Endothelial cell of umbilical vein (primary cell): Measurements from ENCODE around the gene BCAS4. TPM values are rescaled to one million over a fixed set of nuclear protein-coding genes. Genes with fewer than 3 reads are reported as not detected.

ENCODE experiments used
- BruUV-seq: library from RNA; stranded (reverse); fragments of 400-500 nt; replicated peaks from 2 replicates; lab custom pipeline; 2021; lab: Mats Ljungman, UMichigan
- CTCF ChIA-PET: fragments of 300-600, 350-600 bp; sonication (Branson Sonifier 250); formaldehyde crosslinking; loops from one replicate; lab custom pipeline; 2021; ENCODE audit warnings: antibody characterized with exemption, inconsistent platforms; lab: Charles Lee
- POLR2A ChIA-PET: fragments of 300-600, 350-600 bp; sonication (Branson Sonifier 250); formaldehyde crosslinking; loops from one replicate; lab custom pipeline; 2021; ENCODE audit warnings: antibody characterized with exemption, inconsistent platforms; lab: Charles Lee
- DNase-seq: peaks from one replicate; pipeline ENCODE4 v3.0.0-alpha.2; 2011; ENCODE audit warnings: low read depth, low spot score
- FAIRE-seq: peaks from 2 replicates; lab custom pipeline; 2011; peaks lifted over from hg19 to GRCh38; lab: Jason Lieb, UNC
- H2AFZ ChIP-seq: 2 replicates; pipeline ENCODE4 v1.6.0; 2012; ENCODE audit warnings: low read depth, low read length, control low read depth, inconsistent platforms
- H3K27ac ChIP-seq: 2 replicates; pipeline ENCODE4 v1.5.1; 2011; ENCODE audit warnings: low read depth, mild to moderate bottlenecking, control low read depth, low read length, moderate library complexity; ENCODE audit not compliant: insufficient read depth
- H3K27me3 ChIP-seq, 2 experiments: 2 replicates each; pipeline versions ENCODE4 v1.6.0 to v1.6.1; 2011; ENCODE audit warnings: low read length in 2 of 2, mixed read lengths in 1 of 2; ENCODE audit not compliant: control insufficient read depth in 2 of 2, insufficient read depth in 2 of 2
- H3K36me3 ChIP-seq, 2 experiments: 2 replicates in 1 of 2; 3 replicates in 1 of 2; pipeline ENCODE4 v1.5.1; 2011; ENCODE audit warnings: low read length in 2 of 2, mild to moderate bottlenecking in 1 of 2, moderate library complexity in 1 of 2; ENCODE audit not compliant: control insufficient read depth in 2 of 2, insufficient read depth in 2 of 2; ENCODE audit errors: extremely low read depth in 1 of 2
- H3K4me1 ChIP-seq: 3 replicates; pipeline ENCODE4 v1.5.1; 2011; ENCODE audit warnings: mild to moderate bottlenecking, low read length; ENCODE audit not compliant: control insufficient read depth, insufficient read depth; ENCODE audit errors: extremely low read depth
- H3K4me2 ChIP-seq: 2 replicates; pipeline ENCODE4 v1.6.1; 2011; ENCODE audit warnings: low read length, control low read depth, mixed read lengths; ENCODE audit not compliant: insufficient read depth
- H3K4me3 ChIP-seq, 3 experiments: fragments of 200-600 bp in 1 of 3; sonication (generic), shearing (Covaris generic) in 1 of 3; replicated peaks in 1 of 3; 2 replicates each; pipeline ENCODE4 v1.5.1; 2011 to 2016; ENCODE audit warnings: control low read depth in 3 of 3, low read length in 3 of 3, mild to moderate bottlenecking in 2 of 3, inconsistent platforms in 1 of 3, low read depth in 1 of 3, moderate library complexity in 1 of 3; ENCODE audit not compliant: insufficient read depth in 1 of 3
- H3K79me2 ChIP-seq: 2 replicates; pipeline ENCODE4 v1.6.0; 2012; ENCODE audit warnings: low read length, inconsistent platforms; ENCODE audit not compliant: control insufficient read depth, insufficient read depth
- H3K9ac ChIP-seq: replicated peaks from 2 replicates; pipeline ENCODE3; 2011; ENCODE audit warnings: low read length, control low read depth; ENCODE audit not compliant: insufficient read depth; ENCODE audit errors: extremely low read depth
- H3K9me1 ChIP-seq: replicated peaks from 3 replicates; pipeline ENCODE4 v1.6.0; 2011; ENCODE audit warnings: mild to moderate bottlenecking, low read length; ENCODE audit not compliant: control insufficient read depth, insufficient read depth; ENCODE audit errors: extremely low read depth
- H3K9me3 ChIP-seq: replicated peaks from 2 replicates; pipeline ENCODE4 v1.5.1; 2012; ENCODE audit warnings: low read length, inconsistent platforms; ENCODE audit not compliant: control insufficient read depth, insufficient read depth
- H4K20me1 ChIP-seq: replicated peaks from 2 replicates; pipeline ENCODE3; 2011; ENCODE audit warnings: mild to moderate bottlenecking, low read length; ENCODE audit not compliant: control insufficient read depth, insufficient read depth; ENCODE audit errors: extremely low read depth
- CTCF ChIP-seq, 2 donors: IDR thresholded peaks; 1 replicate in 1 of 2; 2 replicates in 1 of 2; pipeline ENCODE4 v1.5.1; 2011; ENCODE audit warnings: low read length in 2 of 2, mild to moderate bottlenecking in 2 of 2, moderate library complexity in 2 of 2, control low read depth in 1 of 2, inconsistent platforms in 1 of 2, low read depth in 1 of 2; ENCODE audit not compliant: insufficient read depth in 1 of 2; ENCODE audit errors: extremely low read depth in 1 of 2
- EZH2 ChIP-seq: IDR thresholded peaks from 2 replicates; pipeline ENCODE4 v1.6.1; 2012; ENCODE audit warnings: borderline replicate concordance, low read depth, mild to moderate bottlenecking, moderate library complexity, low read length, inconsistent platforms; ENCODE audit not compliant: severe bottlenecking
- FOS ChIP-seq: IDR thresholded peaks from 2 replicates; pipeline ENCODE4 v1.6.1; 2011; ENCODE audit warnings: mild to moderate bottlenecking, low read length, moderate library complexity, borderline replicate concordance; ENCODE audit not compliant: insufficient read depth
- GATA2 ChIP-seq: IDR thresholded peaks from 2 replicates; pipeline ENCODE4 v1.7.0; 2011; ENCODE audit warnings: low read depth, mild to moderate bottlenecking, moderate library complexity, mixed read lengths, low read length; ENCODE audit not compliant: insufficient read length, insufficient read depth
- JUN ChIP-seq: IDR thresholded peaks from 2 replicates; pipeline ENCODE4 v1.6.1; 2011; ENCODE audit warnings: borderline replicate concordance, low read depth; ENCODE audit not compliant: insufficient read length, insufficient read depth
- MAX ChIP-seq: IDR thresholded peaks from 2 replicates; pipeline ENCODE4 v1.6.1; 2011; ENCODE audit not compliant: insufficient read depth, insufficient read length
- MYC ChIP-seq: IDR thresholded peaks from one replicate; pipeline ENCODE4 v1.6.1; 2011; ENCODE audit warnings: mild to moderate bottlenecking, low read depth, low read length
- POLR2A ChIP-seq: IDR thresholded peaks from 2 replicates; pipeline ENCODE4 v1.6.1; 2012; ENCODE audit warnings: low read depth, mild to moderate bottlenecking, control low read depth, low read length
- POLR2AphosphoS5 ChIP-seq: IDR thresholded peaks from 2 replicates; pipeline ENCODE4 v1.6.1; 2012; ENCODE audit warnings: low read depth, mild to moderate bottlenecking, control low read depth, low read length, moderate library complexity; ENCODE audit not compliant: insufficient read depth
- dilution Hi-C: fragments of 300-500 bp; cut with MboI; formaldehyde crosslinking; loops from one replicate; pipeline ENCODE4 v1.15.0; 2019; ENCODE audit warnings: low sequenced_read_pairs; ENCODE audit not compliant: extremely low pct_ligation_motif_present
- intact Hi-C: fragments of 100-400 bp; cut with micrococcal nuclease; formaldehyde crosslinking; loops from one replicate; pipeline ENCODE4 v1.10.0; 2022
- polyA plus RNA-seq, 4 experiments: library from polyadenylated mRNA; depleted of rRNA in 3 of 4; stranded (reverse) in 3 of 4; unstranded in 1 of 4; fragments of >200 nt; gene quantifications; 2 replicates each; pipeline versions ENCODE4 v1.2.1 to v1.2.3, GENCODE V29; 2011 to 2012; ENCODE audit warnings: missing spikeins in 1 of 4
- total RNA-seq: library from RNA; stranded (reverse); gene quantifications from 2 replicates; pipeline ENCODE4 v1.2.3, GENCODE V29; 2021

BCAS4 gene
- total and polyA plus RNA-seq, 2 donors (not counting 3 experiments of a cell fraction or from before 2014, with no cell fraction given), result 1.0 to 1.5 TPM

GRCh38 chr20:50874758-50875665 lies 80.2 kb downstream of the BCAS4 start:
- BruUV-seq, result no TSS peak
- no peak overlapping the region for H3K4me2 ChIP-seq
- no peak for DNase-seq
- intact Hi-C loops, result no loop called here
- no peak overlapping the region for H3K27ac ChIP-seq
- ChIA-PET CTCF (interaction anchor here (1.5 kb wide), 1 partner anchor 54 kb away, joined by 4 read pairs; no protein-coding TSS in a partner anchor), POLR2A (no interaction called here)
- no peaks in the 10 kb centered on the region for H3K9me3 ChIP-seq
- H3K9me1 ChIP-seq, result no peaks in the 10 kb centered on the region
- dilution Hi-C loops, result no loop called here
- FAIRE-seq, result no peak
- TF ChIP-seq MYC (no peak), GATA2 (no peak)
- H3K4me1 ChIP-seq, result no peaks in the 10 kb centered on the region
- no peaks in the 10 kb centered on the region for H3K36me3 ChIP-seq
- H3K4me3 ChIP-seq, result no peak overlapping the region
- H2AFZ ChIP-seq, result no peak overlapping the region
- H3K79me2 ChIP-seq, result no peaks in the 10 kb centered on the region
- H3K9ac ChIP-seq, result no peak overlapping the region
- no peaks in the 10 kb centered on the region for H4K20me1 ChIP-seq
- no peaks in the 10 kb centered on the region for H3K27me3 ChIP-seq

GRCh38 chr20:50876063-50876685 lies 81.3 kb downstream of the BCAS4 start:
- Histone ChIP-seq H3K79me2 (no peaks in the 10 kb centered on the region), H3K9ac (no peak overlapping the region), H3K4me3 (no peak overlapping the region), H3K36me3 (no peaks in the 10 kb centered on the region), H4K20me1 (no peaks in the 10 kb centered on the region), H3K9me1 (no peaks in the 10 kb centered on the region), H2AFZ (no peak overlapping the region), H3K9me3 (no peaks in the 10 kb centered on the region), H3K27me3 (no peaks in the 10 kb centered on the region), H3K4me1 (no peaks in the 10 kb centered on the region), H3K27ac (no peak overlapping the region), H3K4me2 (no peak overlapping the region)
- dilution Hi-C loops (no loop called here), intact Hi-C loops (no loop called here)
- BruUV-seq, result no TSS peak
- DNase-seq (no peak), FAIRE-seq (no peak)
- ChIA-PET POLR2A (no interaction called here), CTCF (interaction anchor here (1.5 kb wide), 1 partner anchor 52 kb away, joined by 4 read pairs; no protein-coding TSS in a partner anchor)
- no peak for TF ChIP-seq MAX
- TF ChIP-seq FOS, result no peak
- no peak for TF ChIP-seq JUN
- TF ChIP-seq POLR2A, result no peak
- no peak for TF ChIP-seq EZH2
- TF ChIP-seq MYC, result no peak
- no peak for TF ChIP-seq POLR2AphosphoS5
- no peak for TF ChIP-seq CTCF (IDR thresholded peaks at IDR 0.05; ENCODE audit: extremely low read depth in 1 of 2, insufficient read depth in 1 of 2, low read depth in 1 of 2, low read length in 2 of 2)
- TF ChIP-seq GATA2, result no peak
